ENCODE measurements around the gene SLC2A1.

- no peak for TF ChIP-seq EZH2phosphoT487 (IDR thresholded peaks at IDR 0.05; ENCODE audit: borderline replicate concordance, low read length)
- no peak for TF ChIP-seq CTCF (IDR thresholded peaks at IDR 0.05; ENCODE audit: low read depth, low read length, poor library complexity, severe bottlenecking)
Measured at GRCh38 chr1:42999308-42999707, 40.6 kb upstream of the SLC2A1 start.

Measured in DOHH2 (cell line).